Memory B cell (primary cell): ENCODE measurements around the gene STAT3.
"Not testable (repeated sequence)": the region's sequence is repeated elsewhere in the genome, so short reads cannot be mapped to it uniquely, and the experiment has no call there.

Experiments used
- ATAC-seq: fragments of 150-1000 bp; cut with Tn5 transposase; 2 replicates; pipeline ENCODE4 v1.10.0; 2021; ENCODE audit warnings: low read depth, mild to moderate bottlenecking, moderate library complexity
- DNase-seq, 2 donors: peaks; one replicate each; pipeline ENCODE4 v3.0.0; 2022; ENCODE audit warnings: low spot score in 2 of 2
- H3K27ac Mint-ChIP-seq: one replicate; pipeline ENCODE4 v1.8.0; 2022; ENCODE audit warnings: mild to moderate bottlenecking, moderate library complexity, mixed read lengths
- H3K27me3 Mint-ChIP-seq: one replicate; pipeline ENCODE4 v1.8.0; 2022; ENCODE audit warnings: mixed read lengths
- H3K36me3 Mint-ChIP-seq: one replicate; pipeline ENCODE4 v1.8.0; 2022; ENCODE audit warnings: mild to moderate bottlenecking, mixed read lengths
- H3K4me1 Mint-ChIP-seq: one replicate; pipeline ENCODE4 v1.8.0; 2022; ENCODE audit warnings: mixed read lengths
- H3K4me3 Mint-ChIP-seq: one replicate; pipeline ENCODE4 v1.8.0; 2022; ENCODE audit warnings: mild to moderate bottlenecking, moderate library complexity, mixed read lengths
- H3K9me3 Mint-ChIP-seq: one replicate; pipeline ENCODE4 v1.8.0; 2022; ENCODE audit warnings: mixed read lengths

STAT3 gene

DNA sequence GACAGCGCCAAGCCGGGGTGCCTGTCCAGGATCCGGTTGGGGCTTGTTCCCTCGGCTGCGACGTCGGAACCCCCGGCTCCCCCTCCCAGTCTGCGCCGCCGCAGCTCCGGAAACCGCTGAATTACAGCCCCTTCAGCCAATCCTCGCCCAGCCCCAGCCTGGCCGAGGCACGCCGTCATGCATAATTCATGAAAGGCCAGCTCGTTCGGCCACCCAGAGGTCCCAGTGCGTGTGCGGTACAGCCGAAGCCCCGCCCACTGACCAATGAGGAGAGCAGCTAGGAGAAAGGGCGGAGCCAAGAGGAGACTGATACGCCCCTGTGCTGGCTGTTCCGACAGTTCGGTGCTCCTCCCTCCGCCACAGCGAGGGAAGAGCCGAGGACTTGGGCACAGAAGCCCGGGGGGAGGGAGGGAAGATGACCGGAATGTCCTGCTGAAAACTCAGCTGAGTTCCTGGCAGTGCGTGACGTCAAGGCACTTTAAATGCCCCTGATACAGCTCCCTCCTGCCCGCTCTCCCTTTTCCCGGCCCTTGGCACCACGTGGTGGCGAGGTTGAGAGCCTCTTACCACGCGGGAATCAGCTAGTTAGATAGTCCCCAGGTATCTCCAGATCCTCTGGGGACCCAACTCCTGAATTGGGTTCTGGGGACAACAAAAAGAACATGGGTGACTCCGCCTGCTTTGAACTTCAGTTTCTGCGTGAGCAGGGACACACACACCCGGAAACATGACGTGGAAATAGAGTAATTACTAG is at the start of gene STAT3:
TSS of gene STAT3 (minus strand) at position 62 of the 754 bp plus-strand sequence. CDS start 39,926 bp downstream, outside the sequence.
- Mint-ChIP-seq H3K9me3 (no peaks in the 10 kb centered on the region), H3K4me3 (peak within 1 kb of the TSS; percentile 91), H3K27me3 (no peaks in the 10 kb centered on the region), H3K4me1 (peaks cover 31% of the 10 kb centered on the region), H3K27ac (peak within 1 kb of the TSS; percentile 100), H3K36me3 (no peaks in the 10 kb centered on the region)
- DNase-seq (peak; percentile 100), ATAC-seq (peak; percentile 81)

GRCh38 chr17:42436391-42436790 is 48.1 kb upstream of the STAT3 start:
- peaks cover 3% of the 10 kb centered on the region for H3K4me1 Mint-ChIP-seq
- DNase-seq (no peak), ATAC-seq (no peak)
- no peak overlapping the region for H3K27ac Mint-ChIP-seq
- no peaks in the 10 kb centered on the region for H3K9me3 Mint-ChIP-seq
- peaks cover 2% of the 10 kb centered on the region for H3K27me3 Mint-ChIP-seq
- no peak overlapping the region for H3K4me3 Mint-ChIP-seq
- no peaks in the 10 kb centered on the region for H3K36me3 Mint-ChIP-seq

DNA sequence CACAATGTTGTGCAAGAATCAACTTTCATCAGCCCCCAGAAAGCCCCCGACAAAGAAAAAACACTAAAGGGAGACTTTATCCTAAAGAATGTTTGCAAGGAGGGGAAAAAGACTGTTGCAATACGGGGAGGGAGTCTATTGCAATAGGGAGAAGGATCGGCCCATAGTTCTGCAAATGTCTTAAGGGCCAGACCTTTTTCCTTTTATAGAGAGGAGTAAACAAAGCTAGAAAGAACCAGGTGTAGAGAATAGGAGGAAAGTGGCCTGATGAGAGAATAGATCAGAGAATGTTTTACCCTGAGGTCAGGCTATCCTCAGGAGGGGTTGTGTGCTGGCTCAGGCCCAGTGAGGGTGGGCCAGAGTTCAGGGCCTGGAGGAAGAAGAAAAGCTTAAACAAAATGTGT is 43.5 kb upstream of the STAT3 start:
- ATAC-seq (no peak), DNase-seq (no peak)
- Mint-ChIP-seq H3K27ac (no peak overlapping the region), H3K27me3 (peaks cover 5% of the 10 kb centered on the region), H3K4me1 (peaks cover 4% of the 10 kb centered on the region), H3K4me3 (no peak overlapping the region), H3K36me3 (no peaks in the 10 kb centered on the region), H3K9me3 (no peaks in the 10 kb centered on the region)

DNA sequence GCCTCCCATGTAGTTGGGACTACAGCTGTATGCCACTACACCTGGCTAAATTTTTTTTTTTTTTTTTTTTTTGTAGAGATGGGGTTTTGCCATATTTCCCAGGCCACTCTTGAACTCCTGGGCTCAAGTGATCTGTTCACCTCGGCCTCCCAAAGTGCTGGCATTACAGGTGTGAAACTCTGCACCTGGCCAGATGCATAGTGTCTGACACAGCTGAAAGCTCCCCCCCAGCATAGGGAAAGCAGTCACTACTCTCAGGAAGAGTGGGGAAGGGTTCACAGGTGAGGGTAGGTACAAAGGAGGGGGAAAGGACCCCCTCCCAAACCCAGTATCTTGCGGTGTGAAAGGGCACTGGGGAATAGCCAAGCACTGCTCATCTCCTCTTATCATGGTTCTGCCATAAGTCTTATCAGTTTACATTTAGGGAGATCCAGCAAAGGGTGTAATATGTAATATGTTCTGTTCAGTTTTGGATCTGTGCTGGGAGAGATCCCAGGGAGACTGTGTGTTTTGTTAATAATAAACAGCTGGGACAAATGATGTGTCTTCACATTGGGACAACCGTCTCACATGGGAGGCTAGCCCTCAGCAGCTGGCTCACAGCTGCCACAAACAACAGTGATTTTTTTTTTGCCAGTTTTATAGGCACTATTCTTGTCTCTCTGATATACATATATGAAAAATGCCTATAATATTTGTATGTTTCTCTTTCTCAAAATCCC is 41.6 kb upstream of the STAT3 start:
- Mint-ChIP-seq H3K27me3 (peaks cover 5% of the 10 kb centered on the region), H3K36me3 (no peaks in the 10 kb centered on the region), H3K9me3 (no peaks in the 10 kb centered on the region), H3K4me1 (peaks cover 4% of the 10 kb centered on the region), H3K27ac (no peak overlapping the region), H3K4me3 (no peak overlapping the region)
- ATAC-seq (no peak), DNase-seq (no peak)

DNA sequence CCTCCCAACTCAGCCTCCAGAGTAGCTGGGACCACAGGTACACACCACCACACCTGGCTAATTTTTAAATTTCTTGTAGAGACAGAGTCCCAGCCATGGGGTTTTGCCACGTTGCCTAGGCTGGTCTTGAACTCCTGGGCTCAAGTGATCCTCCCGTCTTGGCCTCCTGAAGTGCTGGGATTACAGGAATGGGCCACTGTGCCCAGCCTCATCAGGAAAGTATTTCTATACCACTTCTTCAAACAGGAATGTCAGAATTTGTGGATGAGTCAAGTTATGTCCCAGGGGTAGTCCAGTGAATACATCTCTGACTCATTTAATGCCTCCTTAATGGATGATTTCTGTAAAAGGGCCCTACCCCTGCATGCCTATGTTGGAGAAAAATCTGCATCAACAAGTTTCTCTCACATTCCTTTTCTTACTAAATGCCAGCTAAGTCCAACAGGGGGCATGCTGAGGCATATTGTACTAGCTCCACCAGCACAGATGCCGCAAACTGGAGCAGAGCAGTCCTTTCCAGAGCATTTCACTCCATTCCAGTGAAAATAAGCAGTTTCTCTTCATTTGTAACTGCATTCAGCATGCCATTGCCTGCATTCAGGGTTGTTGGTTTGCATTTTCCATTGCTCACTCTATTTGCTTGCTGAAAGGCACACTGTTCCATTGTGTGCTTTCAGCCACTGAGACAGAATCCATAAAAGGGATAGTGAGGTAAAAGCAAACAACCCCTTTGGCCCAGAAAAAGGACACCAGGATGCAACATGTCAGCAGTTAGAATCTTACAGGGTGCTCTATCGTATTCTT is 40.1 kb upstream of the STAT3 start:
- peaks cover 4% of the 10 kb centered on the region for H3K27me3 Mint-ChIP-seq
- H3K4me1 Mint-ChIP-seq: peaks cover 4% of the 10 kb centered on the region
- DNase-seq: peak in 1 of 2 donors; percentile 56
- no peaks in the 10 kb centered on the region for H3K9me3 Mint-ChIP-seq
- no peak overlapping the region for H3K4me3 Mint-ChIP-seq
- H3K27ac Mint-ChIP-seq: no peak overlapping the region
- no peaks in the 10 kb centered on the region for H3K36me3 Mint-ChIP-seq
- ATAC-seq: peak; percentile 85

DNA sequence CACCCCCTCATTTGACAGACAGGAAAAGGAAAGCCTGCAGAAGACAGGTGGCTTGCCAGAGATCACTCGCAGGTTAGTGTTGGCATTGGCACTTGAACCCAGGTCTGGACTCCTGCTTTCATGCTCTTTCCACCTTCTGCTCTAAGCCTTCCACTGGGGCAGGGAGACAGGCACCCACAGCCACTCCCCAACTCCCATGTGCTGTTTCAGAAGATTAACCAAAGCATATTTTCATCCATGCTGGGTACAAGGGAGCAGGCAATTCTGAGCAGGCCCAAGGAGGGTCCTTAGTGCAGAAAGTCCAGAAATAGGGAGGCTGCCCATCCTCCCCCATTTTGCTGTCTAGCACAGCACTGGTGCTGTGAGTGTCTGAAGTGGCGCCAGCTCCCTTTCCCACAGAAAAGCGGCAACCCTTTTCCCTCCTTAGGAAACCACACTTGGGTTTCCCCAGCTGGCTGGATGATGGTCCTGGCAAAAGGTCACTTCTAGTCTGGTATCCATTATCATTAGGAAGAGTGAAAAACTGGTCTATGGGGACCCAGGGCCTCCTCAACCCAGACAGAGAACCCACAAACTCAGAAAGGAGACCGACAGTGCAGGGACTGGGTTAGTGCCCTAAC is 36.9 kb upstream of the STAT3 start:
- Mint-ChIP-seq H3K9me3 (no peaks in the 10 kb centered on the region), H3K4me3 (no peak overlapping the region), H3K27ac (no peak overlapping the region), H3K27me3 (peaks cover 11% of the 10 kb centered on the region), H3K36me3 (no peaks in the 10 kb centered on the region), H3K4me1 (peaks cover 8% of the 10 kb centered on the region)
- DNase-seq: no peak
- ATAC-seq: no peak

DNA sequence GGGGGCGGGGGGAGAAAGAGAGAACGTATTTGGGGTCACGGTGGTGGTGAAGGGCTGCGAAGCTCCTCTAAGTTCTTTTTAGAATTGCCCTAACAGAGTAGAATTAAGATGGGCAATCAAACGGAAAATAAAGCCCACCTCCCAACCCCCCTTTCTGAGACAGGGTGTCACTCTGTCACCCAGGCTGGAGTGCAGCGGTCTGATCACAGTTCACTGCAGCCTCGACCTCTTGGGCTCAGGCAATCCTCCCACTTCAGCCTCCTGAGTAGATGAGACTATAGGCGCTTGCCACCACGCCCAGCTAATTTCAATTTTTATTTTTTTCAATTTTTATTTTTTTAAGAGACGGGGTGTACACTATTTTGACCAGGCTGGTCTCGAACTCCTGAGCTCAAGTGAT is 35.5 kb upstream of the STAT3 start:
- H3K27me3 Mint-ChIP-seq: peaks cover 13% of the 10 kb centered on the region
- H3K4me3 Mint-ChIP-seq: no peak overlapping the region
- no peak overlapping the region for H3K27ac Mint-ChIP-seq
- H3K9me3 Mint-ChIP-seq: no peaks in the 10 kb centered on the region
- no peaks in the 10 kb centered on the region for H3K36me3 Mint-ChIP-seq
- H3K4me1 Mint-ChIP-seq: peaks cover 8% of the 10 kb centered on the region
- ATAC-seq (no peak), DNase-seq (no peak)

DNA sequence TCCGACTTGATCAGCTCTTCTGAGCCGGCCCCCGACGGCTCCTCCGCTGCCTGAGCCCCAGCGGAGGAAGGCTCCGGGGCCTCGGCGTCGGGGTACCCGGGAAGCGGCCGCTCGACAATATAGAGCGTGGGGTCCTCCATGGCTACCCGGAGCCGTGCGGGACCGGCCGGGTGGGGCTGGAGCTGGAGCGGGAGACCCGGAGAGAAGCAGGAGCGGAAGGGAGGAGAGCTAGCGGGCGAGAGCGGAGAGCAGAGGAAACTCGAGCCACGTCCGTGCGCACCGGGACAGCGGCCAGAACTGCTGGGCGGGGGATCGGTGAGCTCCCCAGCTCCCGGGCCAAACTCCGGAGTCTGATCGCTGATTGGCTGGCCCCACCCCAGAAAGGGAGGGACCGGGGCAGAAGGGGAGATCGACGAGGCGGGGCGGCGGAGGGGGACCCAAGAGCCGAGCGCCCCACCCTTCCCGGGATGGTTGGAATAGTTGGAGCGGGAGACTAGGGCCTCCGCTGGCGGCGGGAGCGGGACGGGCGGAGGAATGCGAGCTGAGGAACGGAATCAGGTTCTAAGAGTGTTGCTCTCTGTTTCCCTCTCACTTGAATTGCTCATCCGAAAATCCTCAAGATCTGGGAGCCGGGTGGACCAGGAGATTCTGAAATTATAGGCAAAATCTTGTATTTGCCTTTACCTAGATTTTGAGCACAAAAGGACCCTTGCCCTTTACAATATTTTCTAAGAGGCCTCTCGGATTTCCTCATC is 34.9 kb upstream of the STAT3 start, which contains the start of gene CAVIN1:
TSS of gene CAVIN1 (minus strand) at position 299 of the 755 bp plus-strand sequence. CDS start at position 140, 159 bp downstream.
- no peak for DNase-seq

DNA sequence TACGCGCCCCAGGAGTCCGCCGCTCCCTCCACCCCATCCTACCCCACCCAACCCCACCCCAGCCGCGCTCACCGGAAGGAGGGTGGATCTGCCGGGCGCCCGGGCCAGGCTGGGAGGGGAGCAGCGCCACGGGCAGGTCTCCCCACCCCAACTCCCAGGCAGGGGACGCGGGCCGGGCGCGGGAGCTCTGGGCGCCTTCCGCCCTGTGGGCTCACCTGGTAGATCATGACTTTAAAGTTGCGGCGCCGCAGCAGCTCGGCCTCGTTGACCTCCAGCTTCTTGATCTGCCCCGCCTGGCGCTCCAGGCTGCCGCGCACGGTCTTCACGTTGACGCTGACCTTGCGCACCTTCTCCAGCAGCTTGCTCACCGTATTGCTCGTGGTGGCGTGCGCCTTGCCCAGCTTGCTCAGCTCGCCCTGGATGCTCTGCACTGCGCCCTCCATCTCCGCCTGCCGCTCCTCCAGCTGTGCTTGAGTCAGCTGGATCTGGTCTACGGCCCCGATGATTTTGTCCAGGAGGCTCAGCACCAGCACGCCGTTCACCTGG is 34.2 kb upstream of the STAT3 start:
- Mint-ChIP-seq H3K36me3 (no peaks in the 10 kb centered on the region), H3K27ac (no peak overlapping the region), H3K4me1 (peaks cover 3% of the 10 kb centered on the region), H3K27me3 (peaks cover 9% of the 10 kb centered on the region), H3K4me3 (peak overlapping the region; percentile 90), H3K9me3 (no peaks in the 10 kb centered on the region)
- ATAC-seq: peak; percentile 67
- peak; percentile 17 to 38 for DNase-seq

More for the DNA sequence above, 34.9 kb upstream of the STAT3 start, which contains the start of gene CAVIN1:
- H3K9me3 Mint-ChIP-seq: no peaks in the 10 kb centered on the region
- peak; percentile 20 for ATAC-seq
- H3K27ac Mint-ChIP-seq: no peak within 1 kb of the TSS
- H3K4me1 Mint-ChIP-seq: peaks cover 3% of the 10 kb centered on the region
- H3K36me3 Mint-ChIP-seq: no peaks in the 10 kb centered on the region
- peaks cover 9% of the 10 kb centered on the region for H3K27me3 Mint-ChIP-seq
- peak within 1 kb of the TSS; percentile 90 for H3K4me3 Mint-ChIP-seq

- H3K27ac Mint-ChIP-seq: no peak overlapping the region
- DNase-seq (peak in 1 of 2 donors; percentile 37), ATAC-seq (peak; percentile 17)
- peaks cover 3% of the 10 kb centered on the region for H3K4me1 Mint-ChIP-seq
- H3K9me3 Mint-ChIP-seq: no peaks in the 10 kb centered on the region
- H3K27me3 Mint-ChIP-seq: peaks cover 9% of the 10 kb centered on the region
- H3K36me3 Mint-ChIP-seq: no peaks in the 10 kb centered on the region
- peak overlapping the region; percentile 73 for H3K4me3 Mint-ChIP-seq
Measured at GRCh38 chr17:42421507-42422338, 33.5 kb upstream of the STAT3 start.

GRCh38 chr17:42421136-42421506 is 32.9 kb upstream of the STAT3 start:
- ATAC-seq (no peak), DNase-seq (no peak)
- Mint-ChIP-seq H3K27me3 (peaks cover 9% of the 10 kb centered on the region), H3K9me3 (no peaks in the 10 kb centered on the region), H3K4me3 (peak overlapping the region; percentile 58), H3K4me1 (peaks cover 3% of the 10 kb centered on the region), H3K36me3 (no peaks in the 10 kb centered on the region), H3K27ac (no peak overlapping the region)

- H3K36me3 Mint-ChIP-seq, ATAC-seq, DNase-seq, H3K4me3 Mint-ChIP-seq, H3K27ac Mint-ChIP-seq, H3K27me3 Mint-ChIP-seq, H3K9me3 Mint-ChIP-seq: not testable (repeated sequence)
- H3K4me1 Mint-ChIP-seq: peaks cover 14% of the 10 kb centered on the region
Measured at GRCh38 chr17:42417981-42418380, 29.7 kb upstream of the STAT3 start.
